Measurements from ENCODE around the gene ADAMTS17.

ADAMTS17 gene

DNA sequence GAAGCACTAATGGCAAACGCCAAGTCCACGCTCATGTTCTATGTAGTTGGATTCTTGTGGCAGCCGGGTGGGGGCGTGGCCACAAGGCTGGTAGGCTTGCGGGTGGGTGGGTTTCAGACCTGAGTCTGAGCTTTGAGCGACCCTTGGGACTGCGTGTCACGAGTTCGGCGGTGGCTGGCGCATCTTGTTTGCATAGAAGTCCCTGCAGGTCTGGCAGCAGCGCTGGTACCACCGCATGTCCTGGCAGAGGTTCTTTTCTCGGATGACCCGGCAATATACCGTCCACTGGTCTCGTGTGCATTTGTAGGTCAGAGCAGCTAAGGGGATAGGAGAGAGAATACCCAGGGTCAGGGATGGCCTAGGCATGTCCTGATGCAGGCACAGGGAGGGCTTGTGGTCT is 367.5 kb downstream of the ADAMTS17 start:
- DNase-seq (ENCODE audit: low read depth in 2 of 2) = no peak

GRCh38 chr15:99973351-99973750 is 368.4 kb downstream of the ADAMTS17 start:
- no peak for DNase-seq (ENCODE audit: low read depth in 2 of 2)

DNA sequence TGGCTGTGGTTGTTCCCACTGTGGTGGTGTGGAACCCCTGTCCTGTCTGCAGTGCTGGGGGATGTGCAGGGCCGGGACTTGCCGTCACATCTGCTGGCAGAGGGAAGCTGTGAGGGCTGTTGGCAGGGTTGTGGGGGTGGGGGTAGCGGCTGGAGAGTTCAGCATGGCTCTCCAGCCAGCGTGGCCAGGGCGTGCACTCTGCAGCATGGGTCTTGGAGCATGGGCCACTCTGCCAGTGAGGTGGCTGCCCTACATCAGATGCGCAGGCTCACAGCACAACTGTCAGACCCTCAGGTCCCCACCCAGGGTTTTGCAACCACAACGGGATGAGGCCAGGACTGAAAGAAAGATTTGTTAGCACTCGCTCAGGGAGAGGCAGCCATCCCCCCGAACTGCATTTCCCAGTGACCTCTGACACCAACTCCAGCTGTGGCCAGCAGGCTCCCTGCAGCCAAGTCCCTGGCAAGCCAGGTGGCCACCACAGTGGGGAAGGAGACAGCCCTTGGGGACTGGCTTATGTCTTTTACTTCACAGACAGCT is 370.8 kb downstream of the ADAMTS17 start:
- DNase-seq (ENCODE audit: low read depth in 2 of 2) = no peak

DNA sequence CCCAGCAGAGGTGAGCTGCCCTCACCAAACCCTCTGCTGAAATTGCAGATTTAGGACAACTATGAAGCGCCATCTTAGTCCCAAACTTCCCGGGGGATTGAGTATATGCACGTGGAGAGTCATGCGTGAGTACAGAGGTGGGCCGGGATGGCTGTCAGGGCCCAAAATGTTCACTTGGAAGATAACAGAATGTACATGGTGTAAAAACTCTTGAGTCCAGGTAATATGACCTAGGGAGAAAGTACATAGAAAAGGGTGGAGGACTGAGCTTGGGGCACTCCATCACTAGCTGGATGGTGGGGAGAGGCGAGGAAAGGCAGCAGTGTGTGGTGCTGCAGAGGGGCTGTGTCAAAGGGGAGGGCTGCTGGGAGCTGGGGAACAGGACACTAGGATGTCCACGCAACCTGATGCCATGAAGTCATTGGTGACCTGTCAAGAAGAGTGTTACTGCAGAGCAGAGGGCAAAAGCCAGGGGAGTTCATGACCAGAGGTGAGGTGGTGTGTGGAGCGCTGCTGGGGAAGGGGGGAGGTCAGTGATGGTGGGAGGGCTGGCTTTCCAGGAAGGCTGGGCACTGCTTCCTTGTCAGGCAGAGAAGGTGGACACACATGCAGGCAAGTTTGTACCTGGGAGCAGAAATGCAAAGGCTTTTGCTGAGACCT is 372.4 kb downstream of the ADAMTS17 start:
- DNase-seq (ENCODE audit: low read depth in 2 of 2) = no peak

- DNase-seq (ENCODE audit: low read depth in 2 of 2) = no peak
These were observed 373.9 kb downstream of the ADAMTS17 start for GRCh38 chr15:99967841-99968371.

DNA sequence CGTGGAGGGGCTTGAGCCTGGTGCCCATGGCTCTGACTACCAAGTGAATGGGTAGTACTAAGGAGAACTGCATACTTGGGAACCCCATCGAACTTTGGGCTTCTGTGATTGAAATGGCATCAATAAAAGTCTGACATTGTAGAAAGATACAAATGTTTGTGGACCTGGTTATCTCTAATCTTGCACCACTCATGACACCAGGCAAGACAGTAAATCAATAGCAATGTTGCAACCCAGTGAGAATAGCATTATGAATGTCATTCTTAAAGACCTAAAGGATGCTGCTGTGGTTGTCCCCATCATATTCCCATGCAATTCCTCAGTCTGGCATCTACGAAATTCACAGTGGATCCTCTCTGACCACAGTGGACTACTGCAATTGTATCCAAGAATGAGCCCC is 375.0 kb downstream of the ADAMTS17 start:
- no peak for DNase-seq (ENCODE audit: low read depth in 2 of 2)

DNA sequence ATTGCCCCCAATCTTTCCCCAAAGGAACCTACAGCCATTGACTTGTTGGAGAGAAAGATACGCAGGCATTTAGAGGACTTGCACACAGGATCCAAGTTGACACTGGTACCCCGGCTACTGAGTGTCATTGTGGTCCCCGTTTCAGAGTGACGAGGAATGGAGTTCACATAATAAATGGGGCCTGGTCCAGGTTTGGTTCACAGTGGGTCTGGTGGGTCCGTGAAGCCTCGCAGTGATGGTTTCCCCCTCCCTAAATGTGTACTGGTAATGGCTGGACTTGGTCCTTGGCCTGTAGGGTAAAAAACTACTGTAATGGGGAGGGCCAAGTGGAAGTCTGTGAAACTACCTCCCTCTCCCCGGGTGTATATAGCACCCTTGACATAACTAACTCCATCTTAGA is 376.4 kb downstream of the ADAMTS17 start:
- DNase-seq (ENCODE audit: low read depth in 2 of 2) = no peak

- no peak for DNase-seq (ENCODE audit: low read depth in 2 of 2)
These were observed 377.8 kb downstream of the ADAMTS17 start for GRCh38 chr15:99963976-99964375.

GRCh38 chr15:99963096-99963825 is 378.5 kb downstream of the ADAMTS17 start:
- DNase-seq (ENCODE audit: low read depth in 2 of 2) = no peak

DNA sequence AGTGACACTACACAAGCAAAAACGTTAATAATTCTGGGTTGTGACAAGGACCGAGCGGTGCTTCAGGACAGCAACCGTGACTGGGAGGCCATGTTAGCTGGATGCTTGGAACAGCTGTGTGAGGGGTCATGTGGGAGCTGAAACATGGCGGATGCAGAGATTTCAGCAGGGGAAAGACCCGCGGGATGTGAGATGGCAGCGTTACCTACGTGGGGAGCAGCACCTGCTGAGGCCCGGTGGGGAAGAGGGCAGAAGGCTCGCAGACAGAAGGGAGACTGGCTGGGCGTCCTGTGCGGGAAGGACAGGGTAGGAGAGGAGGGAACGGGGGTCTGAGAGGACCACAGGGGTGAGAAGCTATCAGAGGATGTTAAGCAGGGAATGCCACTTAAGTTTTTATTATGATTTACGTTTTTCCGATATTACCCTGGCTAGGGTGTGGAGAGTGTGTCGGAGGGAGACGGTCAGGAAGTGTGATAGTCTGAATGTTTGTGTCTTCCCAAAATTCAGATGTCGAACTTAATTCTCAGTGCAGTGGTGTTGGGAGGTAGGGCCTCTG is 379.7 kb downstream of the ADAMTS17 start:
- no peak for DNase-seq (ENCODE audit: low read depth in 2 of 2)

GRCh38 chr15:99961011-99961441 is 380.7 kb downstream of the ADAMTS17 start:
- DNase-seq (ENCODE audit: low read depth in 2 of 2) = no peak

- no peak for DNase-seq (ENCODE audit: low read depth in 2 of 2)
These were observed 382.4 kb downstream of the ADAMTS17 start for GRCh38 chr15:99959326-99959725.

DNA sequence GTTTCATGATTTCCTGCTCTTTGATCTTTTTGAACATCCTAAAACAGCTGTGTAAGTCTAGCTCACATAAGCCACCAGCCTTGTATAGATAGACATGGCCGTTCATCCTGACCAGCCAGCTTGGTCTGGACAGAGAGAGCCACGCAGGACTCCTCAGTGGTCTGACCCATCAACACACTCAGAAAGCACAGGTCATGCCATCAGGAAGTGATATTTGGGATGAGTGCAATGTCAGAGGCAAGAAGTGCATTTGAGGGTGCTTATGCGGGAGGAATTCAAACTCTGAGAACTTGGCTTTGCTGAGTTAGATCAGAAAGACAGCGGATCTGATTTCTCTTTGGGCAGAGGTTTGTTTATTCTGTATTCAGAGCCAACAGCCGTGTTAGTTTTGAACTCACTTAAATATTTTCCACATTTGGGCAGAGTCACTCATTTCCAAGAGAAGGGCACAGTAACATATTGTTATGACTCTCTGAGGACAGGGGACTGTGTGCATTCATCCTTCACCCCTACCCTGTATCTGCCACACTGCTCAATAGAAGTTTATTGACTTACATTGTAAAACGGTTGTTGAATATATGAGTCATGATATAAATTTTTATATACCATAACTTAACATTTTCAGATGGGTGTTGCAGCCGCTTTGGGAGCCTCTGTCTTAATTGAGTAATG is 383.2 kb downstream of the ADAMTS17 start:
- DNase-seq (ENCODE audit: low read depth in 2 of 2) = no peak

GRCh38 chr15:99957642-99958013 is 384.1 kb downstream of the ADAMTS17 start:
- DNase-seq (ENCODE audit: low read depth in 2 of 2) = no peak

GRCh38 chr15:99956820-99957641 is 384.7 kb downstream of the ADAMTS17 start:
- DNase-seq (ENCODE audit: low read depth in 2 of 2) = no peak

DNA sequence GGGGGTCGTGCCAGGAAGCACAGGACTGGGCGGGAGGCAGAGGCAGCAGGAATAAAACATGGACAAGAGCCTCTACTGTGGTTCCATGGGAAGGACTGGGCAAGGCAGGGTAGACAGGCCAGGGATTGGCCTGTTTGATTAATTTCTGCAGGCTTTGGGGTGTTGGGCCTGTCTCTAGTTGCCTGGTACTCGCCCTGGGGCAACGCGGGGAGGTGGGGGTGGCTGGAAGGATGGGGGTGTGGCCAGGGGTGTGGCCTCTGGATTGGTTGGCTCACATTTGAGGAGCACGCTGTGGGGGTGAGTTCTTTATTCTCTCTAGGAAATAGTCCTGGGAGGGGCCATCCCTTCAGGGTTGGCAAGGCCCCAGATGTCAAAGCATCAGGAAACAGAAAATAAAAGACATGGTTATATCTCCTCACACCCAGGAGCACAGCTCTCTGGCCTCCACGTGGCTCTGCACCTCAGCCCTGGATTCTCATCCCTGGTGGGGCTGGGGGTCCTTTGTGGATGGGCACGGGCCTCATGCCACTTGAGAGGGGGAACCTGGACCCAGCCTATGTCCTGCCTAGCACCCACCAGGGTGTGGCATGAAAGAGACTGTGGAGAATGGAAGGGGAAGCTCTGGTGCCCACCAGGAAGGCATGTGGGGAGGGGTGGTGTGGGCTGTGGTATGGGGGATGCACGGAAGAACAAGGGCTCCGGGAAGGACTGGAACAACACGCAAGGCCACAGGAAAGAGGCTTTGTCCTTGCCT is 385.6 kb downstream of the ADAMTS17 start:
- DNase-seq (ENCODE audit: low read depth in 2 of 2) = no peak

DNA sequence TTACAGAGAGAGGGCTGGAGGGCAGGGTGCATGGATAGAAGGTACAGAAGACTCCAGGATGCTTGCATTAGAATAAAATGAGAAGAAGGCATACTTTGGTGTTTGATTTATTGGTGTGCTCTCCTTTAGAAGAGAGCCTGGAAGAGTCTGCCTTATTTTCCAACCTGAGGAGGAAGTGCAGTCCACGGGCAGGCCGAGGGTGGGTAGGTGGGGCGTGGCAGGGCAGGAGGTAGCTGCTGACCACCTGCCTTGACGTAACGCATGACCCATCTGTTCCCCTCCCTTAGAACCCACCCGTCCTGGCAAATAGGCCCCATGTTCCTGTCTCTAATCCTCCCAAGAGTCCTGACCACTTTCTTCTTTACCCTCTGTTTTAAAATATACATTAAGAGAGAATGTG is 386.2 kb downstream of the ADAMTS17 start:
- DNase-seq (ENCODE audit: low read depth in 2 of 2) = no peak

DNA sequence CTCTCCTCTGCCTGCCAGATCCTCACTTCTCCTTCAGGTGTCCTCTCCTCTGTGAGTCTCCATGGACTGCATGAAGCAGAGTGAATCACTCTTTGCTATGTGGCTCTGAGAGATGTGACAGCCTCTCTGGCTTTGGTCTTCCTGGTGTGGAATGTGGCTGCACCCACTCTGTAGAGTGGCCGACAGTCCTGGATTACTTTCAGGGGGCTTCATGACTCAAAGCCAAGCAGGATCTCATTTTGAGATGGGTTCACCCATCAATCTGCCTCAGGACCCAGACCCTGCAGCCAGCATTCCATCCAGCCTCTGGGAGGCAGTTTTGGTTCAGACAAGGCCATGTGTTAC is 386.6 kb downstream of the ADAMTS17 start:
- DNase-seq (ENCODE audit: low read depth in 2 of 2) = no peak

GRCh38 chr15:99954361-99955180 is 387.2 kb downstream of the ADAMTS17 start:
- DNase-seq (ENCODE audit: low read depth in 2 of 2) = no peak

- no peak for DNase-seq (ENCODE audit: low read depth in 2 of 2)
These were observed 387.9 kb downstream of the ADAMTS17 start for GRCh38 chr15:99953886-99954285.
